Left renal cortex interstitium (tissue), 4 donors: Measurements from ENCODE around the gene ALS2. TPM values are rescaled to one million over a fixed set of nuclear protein-coding genes. Genes with fewer than 3 reads are reported as not detected.

Experiments used
- DNase-seq, 4 donors: peaks; one replicate each; pipeline ENCODE4 v3.0.0-alpha.2; 2013; ENCODE audit warnings: low read depth in 4 of 4, low spot score in 2 of 4, missing footprints in 1 of 4
- polyA plus RNA-seq, 4 donors: library from polyadenylated mRNA; unstranded; fragments of 120-200 nt; gene quantifications; one replicate each; pipeline ENCODE4 v1.2.1, GENCODE V29; 2013; ENCODE audit not compliant: insufficient read length in 4 of 4

Gene ALS2
- polyA plus RNA-seq, 4 donors, result 21.5 to 28.7 (median 27.9) TPM

DNA sequence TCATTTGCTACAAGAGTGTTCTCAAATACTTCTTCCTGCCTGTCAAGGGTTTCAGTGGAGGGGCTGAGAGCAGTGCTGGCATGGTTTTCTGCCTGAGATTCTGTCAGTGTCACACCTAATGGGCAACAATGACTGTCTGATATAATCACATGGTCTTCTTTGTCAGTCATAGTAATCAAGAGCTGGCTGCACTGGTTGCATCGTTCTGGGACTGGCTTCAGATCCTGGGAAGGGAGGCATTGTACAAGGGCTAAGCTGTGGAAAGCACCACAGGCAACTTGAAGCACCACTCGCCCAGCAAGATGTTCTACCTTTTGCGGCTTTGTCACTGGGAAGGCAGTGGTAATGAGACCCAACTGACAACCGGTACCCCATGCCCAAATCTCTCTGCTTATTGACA is 19.6 kb downstream of the ALS2 start:
- no peak for DNase-seq

DNA sequence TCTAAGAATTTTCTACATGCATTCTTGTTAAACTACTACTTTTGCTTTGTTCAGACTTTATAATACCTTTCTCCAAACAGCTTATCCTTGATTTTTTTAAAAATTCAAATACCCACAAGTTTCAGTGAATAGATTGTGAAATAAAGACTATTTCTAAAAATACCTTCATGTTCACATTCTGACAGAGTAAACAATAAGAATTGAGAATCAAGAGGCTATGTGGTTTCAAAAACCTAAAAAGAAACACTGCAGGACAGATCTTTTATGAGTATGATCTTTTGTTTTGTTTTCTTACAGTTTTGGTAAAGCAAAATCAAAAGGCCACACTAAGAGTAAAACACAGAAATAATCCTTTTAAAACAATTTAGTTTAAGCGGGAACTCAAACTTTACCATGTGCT is 21.2 kb downstream of the ALS2 start:
- DNase-seq, result no peak

- no peak for DNase-seq
Measured at GRCh38 chr2:201758873-201759272, 21.9 kb downstream of the ALS2 start.

- DNase-seq, result no peak
Measured at GRCh38 chr2:201758234-201758633, 22.5 kb downstream of the ALS2 start.

- no peak for DNase-seq
Measured at GRCh38 chr2:201754717-201755415, 25.9 kb downstream of the ALS2 start.

DNA sequence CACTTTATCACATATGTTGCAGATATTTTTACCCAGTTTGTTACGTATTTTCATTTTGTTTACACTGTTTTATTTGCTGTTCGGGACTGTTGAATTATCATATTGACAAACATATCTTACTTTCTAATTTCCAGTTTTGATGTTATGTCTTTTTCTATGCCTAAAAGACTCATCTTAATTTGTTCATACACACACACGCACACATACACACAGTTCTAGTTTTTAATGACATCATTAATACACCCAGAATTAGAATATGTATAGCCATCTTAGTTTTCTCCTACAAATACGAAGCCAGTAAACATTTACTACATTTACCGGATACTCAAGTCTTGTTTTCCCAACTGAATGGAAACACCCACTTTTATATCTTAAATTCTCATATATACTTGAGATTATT is 29.2 kb downstream of the ALS2 start:
- DNase-seq, result no peak

GRCh38 chr2:201746551-201746950 is 34.2 kb downstream of the ALS2 start:
- DNase-seq, result no peak

- no peak for DNase-seq
Measured at GRCh38 chr2:201735486-201735885, 45.2 kb downstream of the ALS2 start.

DNA sequence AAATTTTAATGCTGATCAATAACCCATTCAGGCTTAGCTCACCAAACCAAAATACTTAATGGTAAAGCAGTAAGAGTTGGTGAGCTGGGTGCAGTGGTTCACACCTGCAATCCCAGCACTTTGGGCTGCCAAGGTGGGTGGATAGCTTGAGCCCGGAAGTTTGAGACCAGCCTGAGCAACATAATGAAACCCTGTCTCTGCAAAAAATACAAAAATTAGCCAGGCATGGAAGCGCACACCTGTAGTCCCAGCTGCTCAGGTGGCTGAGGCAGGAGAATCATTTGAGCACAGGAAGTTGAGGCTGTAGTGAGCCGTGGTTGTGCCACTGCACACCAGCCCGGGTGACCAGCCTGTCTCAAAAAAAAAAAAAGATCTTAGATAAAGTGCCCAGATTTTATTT is 46.6 kb downstream of the ALS2 start:
- no peak for DNase-seq

DNA sequence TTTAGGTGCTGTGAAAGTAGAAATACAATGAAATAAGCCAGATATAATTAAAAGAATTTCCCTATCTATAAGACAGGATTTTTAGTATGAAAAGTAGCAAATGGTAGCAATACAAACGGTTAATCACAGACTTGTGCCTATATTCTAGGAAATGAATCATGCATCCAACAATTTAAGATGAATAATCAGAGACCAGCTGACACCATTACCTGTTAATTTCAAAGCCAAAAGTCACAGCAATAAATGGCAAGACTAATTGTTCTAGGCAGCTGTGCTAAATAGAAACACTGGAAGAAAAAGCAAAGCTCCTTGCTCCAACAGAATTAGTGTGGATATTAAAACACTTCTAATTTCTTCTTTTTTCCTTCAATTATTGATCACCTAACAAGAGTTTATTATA is 47.2 kb downstream of the ALS2 start:
- no peak for DNase-seq

DNA sequence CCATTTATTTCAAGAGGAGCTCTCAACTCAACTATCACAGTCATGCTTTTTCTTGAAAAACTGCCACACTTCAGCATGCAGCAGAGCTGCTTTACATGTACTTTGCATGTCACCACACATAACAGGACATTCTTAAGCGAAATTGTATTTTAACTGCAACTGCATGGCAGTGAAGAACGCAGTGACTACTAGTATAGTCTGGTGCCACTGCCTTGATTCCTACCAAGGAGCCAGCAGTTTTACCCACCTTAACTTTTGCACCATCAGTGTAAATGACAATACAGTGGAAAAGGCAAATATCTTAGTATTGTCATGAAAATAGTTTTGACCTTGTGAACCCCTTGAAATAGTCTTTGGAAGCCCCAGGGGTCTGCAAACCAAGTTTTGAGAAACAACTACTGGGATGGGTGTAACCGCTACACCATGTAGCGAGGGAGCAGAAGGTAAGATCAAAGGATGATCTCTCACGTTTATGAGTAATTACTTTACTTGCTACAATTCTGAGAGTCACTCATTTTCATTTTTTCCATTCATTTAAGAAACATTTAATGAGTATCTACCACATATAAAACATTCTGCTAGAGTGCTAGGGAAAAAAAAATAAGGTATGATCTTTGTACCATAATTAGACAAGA is 50.0 kb downstream of the ALS2 start:
- no peak for DNase-seq

DNA sequence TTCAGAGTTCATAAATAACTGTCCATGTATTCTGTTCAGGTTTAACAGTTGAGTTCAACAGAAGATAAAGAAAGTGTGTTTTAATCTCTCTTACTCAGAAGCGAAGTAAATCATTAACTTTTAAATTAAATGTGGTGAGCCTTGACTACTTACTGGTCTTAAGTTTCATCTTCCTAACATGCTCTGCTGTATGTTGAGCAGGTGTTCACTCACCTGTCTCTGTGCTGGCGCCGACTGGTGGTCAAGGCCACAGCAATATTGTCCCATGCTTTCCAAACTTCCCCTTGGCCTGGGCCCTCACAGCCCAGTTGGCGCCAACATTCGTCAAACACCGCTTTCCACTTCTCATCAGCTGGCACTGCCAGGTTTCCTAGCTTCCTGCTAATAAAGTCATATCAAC is 65.3 kb downstream of the ALS2 start:
- peak in 1 of 4 donors; percentile 8 for DNase-seq

DNA sequence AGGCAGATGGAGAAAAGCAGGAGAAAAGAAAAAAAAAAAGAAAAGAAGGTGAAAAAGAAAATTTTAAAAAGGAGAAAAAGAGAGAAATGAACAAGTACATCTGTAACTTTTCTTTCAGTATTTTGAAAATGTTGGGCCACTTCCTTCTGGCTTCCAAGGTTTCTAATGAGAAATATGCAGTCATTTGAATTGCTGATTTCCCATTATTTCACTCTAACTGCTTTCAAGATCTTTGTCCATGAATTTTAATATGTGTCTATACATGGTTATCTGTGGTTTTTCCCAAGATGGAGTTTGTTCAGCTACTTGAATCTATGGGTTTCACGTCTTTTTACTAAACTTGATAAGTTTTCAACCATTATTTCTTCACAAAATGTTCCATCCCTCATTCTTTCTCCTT is 68.0 kb downstream of the ALS2 start:
- DNase-seq, result no peak

DNA sequence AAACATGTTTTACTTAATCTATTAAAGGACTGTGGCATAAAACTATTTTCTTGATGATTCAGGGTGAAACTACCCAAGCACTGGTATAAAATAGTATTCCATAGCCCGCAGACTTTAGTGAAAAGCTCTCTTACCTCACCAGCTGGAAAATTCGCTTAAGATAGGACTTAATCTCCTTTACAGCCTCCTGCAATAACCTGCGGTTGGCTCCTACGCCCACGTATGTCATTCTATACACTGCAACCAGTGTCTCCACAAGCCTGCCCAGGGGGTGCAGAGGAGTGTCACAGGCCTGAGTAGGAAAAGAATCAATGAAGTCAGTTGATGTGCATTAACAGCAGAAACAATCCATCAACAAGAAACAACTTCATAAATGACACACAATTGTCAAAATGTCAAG is 71.0 kb downstream of the ALS2 start:
- no peak for DNase-seq

GRCh38 chr2:201709049-201709448 is 71.7 kb downstream of the ALS2 start:
- no peak for DNase-seq

GRCh38 chr2:201707753-201708152 is 73.0 kb downstream of the ALS2 start:
- DNase-seq, result no peak

DNA sequence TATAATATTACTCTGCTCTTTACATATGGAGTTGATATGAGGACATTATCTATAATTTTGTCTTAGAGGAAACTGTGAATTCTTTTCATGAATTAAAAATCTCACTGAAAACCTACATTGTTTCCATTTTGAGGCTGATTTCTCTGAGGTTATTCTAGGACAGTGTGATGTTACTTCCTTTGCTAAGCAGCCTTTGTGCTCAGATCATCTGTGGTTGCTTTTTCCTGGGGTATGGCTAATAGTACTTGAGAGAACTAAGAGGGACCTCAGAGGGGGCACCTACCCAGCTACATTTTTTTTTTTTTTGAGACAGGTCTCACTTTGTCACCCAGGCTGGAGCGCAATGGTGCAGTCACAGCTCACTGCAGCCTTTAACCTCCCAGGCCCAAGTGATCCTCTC is 73.6 kb downstream of the ALS2 start:
- no peak for DNase-seq

- DNase-seq, result no peak
Measured at GRCh38 chr2:201704536-201704935, 76.2 kb downstream of the ALS2 start.

DNA sequence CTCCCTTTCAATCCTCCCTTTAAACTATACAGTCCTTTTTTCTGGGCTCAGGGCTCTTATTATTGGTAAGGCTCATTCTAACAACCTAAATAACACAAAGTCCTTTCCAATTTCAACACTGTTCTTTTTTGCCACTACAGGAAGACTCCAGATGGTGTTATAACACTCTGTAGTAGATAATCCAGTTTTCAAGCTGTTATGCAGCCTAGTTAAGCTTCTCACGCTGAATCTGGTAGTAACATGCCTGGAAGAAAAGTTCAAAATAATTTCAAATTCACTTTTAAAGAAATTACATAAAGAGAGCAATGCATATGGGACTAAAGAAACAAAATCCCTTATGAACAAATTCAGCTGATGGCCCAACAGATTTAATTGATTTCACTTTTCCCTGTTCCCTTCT is 79.1 kb downstream of the ALS2 start:
- DNase-seq, result no peak

DNA sequence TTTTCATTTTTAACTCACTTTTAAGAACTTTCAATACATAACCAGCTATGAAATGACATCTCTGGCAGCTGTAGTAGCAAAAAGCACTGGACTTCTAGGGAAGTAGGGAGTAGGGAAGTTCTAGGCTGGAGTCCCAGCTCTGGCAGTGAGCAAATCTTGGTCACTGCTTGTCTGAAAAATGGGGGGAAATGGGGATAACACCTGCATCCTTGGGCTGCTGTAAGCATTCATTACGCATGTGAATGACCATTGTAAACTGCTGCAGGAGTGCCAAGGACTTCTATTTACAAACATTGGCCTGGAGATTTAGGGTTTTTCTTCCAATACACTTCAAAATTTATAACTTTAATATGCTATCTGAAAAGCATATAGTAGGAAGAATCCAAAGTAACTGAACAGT is 81.3 kb downstream of the ALS2 start:
- no peak for DNase-seq

GRCh38 chr2:201698588-201699226 is 82.0 kb downstream of the ALS2 start, which contains the start of gene MPP4:
Gene MPP4 (minus strand): TSS chr2:201698644. CDS start chr2:201693954, 4,690 bp downstream.
- no peak for DNase-seq

- no peak for DNase-seq
Measured at GRCh38 chr2:201697899-201698298, 82.8 kb downstream of the ALS2 start.
